ENCODE results near the gene HDAC9.

The HDAC9 gene

DNA sequence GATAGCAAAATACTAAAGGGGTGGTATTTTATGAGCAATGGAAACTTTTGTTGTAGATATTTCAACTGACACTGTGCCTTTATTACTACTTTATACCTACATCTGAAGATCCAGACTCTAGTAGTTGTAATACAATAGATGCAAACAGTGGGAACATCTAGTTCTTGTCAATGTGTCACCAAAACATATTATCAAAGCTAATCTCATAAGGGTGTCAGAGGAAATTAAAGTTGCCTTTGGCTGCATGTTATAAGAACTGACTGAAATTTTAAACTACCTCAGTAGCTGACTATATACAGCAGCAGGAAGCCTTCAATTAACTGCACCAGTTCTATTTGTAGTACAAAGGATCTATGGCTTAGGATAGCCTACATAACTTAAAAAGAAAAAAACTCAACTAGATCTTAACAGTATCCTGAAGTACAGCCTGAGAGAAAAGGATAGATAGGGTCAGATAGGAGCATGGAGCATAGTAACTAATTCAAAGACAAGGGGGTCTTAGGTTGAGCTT lies 30.9 kb downstream of the HDAC9 start:
- DNase-seq, result no peak

DNA sequence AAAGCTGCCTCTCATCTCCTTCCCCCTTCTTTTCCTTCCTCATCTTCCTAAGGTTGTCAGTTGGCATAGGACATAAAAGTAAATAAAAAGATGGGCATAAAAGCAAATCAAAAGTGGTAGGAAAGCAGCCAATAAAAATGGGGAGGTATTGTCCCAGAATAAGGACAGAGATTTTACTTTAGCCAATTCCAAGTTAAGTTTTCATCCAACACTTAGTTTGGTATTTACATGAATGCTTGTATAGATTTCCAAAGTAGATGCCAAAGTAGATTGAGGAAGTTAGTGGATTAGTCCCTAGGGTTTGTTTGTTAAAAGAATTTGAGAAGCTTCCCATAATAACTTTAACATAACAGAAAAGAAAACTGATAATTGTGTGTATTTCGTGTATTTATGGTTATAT lies 33.7 kb downstream of the HDAC9 start:
- DNase-seq, result no peak

DNA sequence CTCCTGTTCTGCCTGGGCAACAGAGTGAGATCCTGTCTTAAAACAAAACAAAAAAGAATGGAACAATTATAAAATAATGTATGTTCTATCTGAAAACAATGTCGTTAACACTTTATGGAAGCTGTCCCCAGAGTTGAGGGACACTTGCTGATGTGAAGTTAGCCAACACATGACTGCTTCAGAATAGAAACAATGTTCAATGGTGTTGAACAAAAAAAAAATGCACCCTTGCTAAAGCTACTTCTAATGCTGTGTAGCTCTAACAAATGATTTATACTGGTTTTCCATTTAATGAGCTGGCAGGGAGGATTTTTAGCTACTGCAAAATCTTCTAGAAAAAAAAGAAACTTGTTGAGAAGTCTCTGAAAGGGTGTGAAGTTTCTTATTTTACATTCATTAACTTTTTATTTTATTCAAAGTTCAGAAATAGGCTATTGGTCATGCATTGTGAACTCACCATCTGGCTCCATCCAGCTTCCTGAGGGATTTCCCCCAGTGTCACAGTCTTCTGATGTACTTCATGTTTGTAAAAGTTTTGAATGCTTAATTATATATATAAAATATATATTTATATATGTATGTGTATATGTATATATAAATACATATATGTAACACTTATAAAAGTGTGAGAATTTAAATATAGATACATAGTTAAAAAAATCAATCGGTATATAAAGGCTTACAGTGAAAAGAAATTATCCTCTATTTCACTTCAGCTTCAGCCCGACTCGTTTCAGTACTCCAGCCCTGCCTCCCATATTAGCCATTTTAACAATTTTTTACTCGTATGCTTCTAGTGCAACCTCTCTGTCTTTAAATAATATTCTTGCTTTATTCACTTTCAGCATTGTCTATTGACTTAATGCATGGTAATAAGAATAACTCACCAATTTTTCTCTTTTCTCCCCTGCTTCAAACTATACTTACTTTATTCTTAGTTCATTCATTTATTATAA lies 35.0 kb downstream of the HDAC9 start:
- DNase-seq, result no peak

DNA sequence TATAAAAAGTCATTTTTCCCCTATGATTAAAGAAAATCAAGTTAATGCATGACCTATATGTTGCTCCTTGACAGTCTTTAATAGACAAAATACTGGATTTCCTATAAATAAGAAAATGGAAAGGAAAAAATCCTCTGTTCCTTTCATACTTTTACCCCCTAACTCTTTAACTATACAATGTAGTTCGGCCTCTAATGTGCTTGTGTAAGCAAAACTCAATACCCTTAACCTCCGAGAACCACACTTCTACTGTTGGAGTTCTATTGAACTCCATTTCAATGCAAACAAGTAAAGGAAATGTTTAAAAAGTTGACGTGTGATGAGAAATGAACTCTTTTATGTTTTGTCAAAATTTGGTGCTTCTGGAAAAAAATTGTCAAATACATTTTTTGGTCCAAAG lies 36.0 kb downstream of the HDAC9 start:
- DNase-seq, result no peak

DNA sequence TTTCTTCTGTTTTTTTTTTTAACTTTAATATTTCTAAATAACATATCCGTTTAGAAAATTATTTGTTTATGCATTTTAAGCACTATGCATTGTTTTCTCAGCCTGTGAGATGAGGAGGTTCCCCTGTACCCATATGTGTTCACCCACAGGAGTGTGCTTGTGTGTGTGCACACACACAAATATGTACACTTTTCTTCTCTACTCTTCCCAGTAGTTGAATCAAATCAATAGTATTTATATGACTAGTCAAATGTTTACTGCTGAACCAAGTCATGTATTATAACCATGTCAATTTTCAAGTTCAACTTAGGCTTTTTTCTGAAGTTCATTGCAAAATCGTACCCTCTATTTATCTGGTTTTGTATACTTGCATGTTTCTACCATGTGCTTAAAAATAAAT lies 37.3 kb downstream of the HDAC9 start:
- DNase-seq, result no peak

DNA sequence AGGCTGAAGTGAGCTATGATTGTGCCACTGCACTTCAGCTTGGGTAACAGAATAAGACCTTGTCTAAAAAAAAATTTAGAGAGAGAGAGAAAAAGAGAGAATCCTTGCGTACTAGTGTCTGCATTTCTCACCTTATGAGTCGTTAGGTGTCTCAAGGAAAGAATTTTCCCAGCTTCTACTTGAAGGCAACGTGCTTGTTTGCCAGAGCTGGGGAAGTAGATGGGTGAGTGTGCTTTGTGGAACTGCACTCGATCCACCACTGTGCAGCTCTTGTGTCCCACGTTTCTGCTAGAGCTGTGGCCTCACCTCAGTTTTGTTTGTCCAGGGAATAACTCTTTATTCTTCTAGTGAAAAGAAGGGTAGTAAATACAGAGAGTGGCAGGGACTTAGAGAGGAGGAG lies 38.9 kb downstream of the HDAC9 start:
- no peak for DNase-seq

DNA sequence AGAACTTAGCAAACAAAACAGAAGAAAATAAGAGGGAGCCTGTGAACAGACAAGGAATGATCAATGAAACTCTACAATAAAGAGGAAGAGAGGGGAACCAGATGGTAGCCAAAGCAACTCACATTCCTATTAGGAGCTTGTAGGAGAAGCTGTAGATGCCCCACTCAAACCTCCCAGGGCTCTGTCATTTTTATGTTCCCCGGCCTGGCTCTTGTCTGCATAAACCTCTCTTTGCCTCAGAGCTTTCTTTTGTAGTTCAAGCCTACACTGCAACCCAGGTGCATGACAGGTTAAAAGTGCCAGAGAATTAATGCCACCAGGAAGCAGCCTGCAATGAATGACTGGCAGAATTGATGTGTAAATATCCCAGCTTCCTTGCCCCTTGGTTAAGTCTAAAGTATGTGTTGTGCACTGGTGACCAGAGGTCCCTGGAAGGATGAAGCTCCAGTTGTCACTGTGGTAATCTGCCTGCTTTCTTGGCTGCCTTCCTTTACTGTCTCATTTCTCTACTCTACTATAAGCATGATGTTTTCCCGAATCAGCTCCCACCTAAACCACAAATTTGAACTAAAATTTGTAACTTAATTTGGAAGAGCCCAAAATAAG lies 40.4 kb downstream of the HDAC9 start:
- no peak for DNase-seq

DNA sequence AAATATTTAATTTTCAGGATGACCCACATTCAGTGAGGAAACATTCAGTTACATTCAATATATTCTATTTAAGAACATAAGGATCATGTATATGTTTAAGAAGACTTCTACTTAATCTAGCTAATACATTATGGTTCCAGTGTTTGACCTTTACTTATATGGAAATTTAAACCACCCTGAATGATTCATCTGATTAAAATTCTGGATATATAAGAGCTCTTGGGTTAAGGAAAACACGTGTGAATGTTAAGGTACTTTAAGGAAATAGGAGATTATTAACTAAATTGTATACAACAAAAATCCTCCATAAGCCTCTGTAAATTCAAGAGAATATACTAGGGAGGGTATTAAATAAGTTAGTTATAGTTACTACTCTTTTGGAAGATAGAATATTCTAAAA lies 40.9 kb downstream of the HDAC9 start:
- DNase-seq, result no peak

DNA sequence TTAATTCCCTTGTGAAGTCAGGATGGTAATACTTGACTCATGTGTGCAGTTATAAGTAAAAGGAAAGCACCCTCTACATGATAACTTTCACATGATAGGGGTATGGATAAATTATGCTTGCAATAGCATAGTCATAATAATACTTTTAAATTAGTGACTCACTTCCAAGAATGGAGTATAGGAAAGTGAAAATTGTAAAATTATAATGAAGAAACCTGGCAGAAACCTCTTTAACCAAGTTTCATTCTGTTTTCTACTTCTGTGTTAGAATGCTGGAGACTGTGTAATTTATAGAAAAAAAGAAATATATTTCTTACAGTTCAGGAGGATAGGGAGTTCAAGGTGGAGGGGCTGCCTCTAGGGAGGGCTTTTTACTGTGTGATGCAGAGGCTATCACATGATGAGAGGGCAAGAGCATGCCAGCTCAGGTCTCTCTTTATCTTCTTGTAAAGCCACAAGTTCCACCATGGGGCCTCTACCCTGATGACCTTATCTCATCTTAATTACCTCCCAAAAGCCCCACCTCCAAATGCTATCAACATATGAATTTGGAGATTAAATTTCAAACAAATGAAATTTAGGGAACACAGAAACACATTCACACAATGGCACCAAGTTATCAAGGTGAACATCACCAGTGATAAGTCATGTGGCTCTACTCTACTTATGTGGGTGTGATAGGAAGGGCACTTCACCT lies 43.2 kb downstream of the HDAC9 start:
- DNase-seq, result no peak

DNA sequence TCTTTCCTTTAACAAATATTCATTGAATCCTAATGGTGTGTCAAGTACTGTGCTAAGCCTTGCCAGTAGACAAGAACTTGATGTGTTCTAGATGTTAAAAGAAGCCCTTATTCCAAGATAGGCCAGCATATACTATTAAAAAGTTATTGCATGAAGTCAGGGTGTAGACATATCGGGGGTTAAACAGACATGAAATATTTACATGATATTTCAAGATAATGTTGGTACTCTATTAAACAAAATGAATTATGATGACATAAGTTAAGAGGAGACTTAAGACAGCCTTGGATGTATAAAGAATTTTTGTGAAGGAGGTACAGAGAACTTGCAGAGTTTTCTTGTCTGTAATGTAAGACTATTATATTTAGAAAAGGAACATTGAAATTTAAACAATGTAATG lies 44.8 kb downstream of the HDAC9 start:
- no peak for DNase-seq

DNA sequence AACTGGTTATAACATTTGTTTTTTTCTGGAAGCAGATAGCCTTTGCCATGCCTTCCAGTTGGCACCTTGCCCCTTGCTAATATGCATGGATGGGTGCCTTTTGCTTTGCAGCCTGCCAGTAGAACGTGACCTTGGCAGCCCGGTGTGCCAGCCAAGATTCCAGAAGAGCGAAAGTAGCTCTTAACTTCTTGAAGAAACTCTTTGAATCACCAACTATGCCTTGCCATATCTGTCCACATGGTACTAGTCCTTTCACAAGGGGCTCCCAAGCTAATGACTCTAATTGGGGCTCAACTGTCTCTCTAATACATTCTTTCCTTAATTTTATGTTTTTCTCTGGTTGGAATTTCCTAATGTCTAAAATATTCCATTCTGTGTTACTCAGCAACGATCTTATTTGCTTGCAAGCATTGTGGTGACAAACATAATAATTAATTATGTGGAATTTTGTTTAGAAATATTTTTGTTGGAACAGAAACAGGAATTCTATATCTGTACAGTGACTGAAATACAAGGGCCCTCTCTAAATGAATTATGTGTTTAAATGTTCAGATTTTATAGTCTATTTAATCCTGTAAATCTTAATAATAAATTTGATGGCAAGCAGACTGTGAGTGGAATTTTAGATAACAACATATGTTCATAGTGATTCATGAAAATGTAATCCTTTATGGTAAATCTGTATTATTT lies 45.8 kb downstream of the HDAC9 start:
- DNase-seq, result peak; percentile 87

DNA sequence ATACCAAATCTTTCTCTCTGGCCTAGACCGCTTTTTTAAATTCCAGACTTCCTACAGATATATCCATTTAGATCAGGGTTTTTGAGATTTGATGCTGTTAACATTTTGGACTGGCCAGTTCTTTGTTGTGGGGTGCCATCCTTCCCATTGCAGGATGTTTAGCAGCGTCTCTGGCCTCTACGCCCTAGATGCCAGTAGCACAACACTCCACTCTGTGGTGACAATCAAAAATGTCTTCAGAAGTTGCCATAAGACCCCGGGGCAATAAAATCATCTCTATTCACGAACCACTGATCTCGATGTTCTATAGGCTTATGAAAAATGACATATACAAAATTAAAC lies 46.3 kb downstream of the HDAC9 start:
- no peak for DNase-seq

DNA sequence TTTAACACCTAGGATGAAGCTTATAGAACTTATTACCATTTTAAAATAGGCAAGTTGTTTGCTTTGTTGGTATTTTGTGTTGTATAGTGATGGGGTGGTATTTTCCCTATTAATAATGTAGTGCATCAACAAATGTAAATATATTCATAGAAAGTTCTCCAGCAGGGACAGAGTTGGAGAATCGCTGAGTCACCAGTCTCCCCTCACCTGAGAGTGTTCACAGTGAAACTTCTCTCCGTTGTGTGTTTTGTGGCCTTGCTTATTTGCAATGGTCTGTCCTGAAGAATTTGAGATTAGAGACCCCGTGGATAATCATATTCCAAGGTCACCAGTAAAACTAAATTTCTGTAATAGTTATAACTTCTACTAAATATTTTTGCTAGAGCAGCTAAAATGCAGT lies 51.0 kb downstream of the HDAC9 start:
- DNase-seq, result no peak

DNA sequence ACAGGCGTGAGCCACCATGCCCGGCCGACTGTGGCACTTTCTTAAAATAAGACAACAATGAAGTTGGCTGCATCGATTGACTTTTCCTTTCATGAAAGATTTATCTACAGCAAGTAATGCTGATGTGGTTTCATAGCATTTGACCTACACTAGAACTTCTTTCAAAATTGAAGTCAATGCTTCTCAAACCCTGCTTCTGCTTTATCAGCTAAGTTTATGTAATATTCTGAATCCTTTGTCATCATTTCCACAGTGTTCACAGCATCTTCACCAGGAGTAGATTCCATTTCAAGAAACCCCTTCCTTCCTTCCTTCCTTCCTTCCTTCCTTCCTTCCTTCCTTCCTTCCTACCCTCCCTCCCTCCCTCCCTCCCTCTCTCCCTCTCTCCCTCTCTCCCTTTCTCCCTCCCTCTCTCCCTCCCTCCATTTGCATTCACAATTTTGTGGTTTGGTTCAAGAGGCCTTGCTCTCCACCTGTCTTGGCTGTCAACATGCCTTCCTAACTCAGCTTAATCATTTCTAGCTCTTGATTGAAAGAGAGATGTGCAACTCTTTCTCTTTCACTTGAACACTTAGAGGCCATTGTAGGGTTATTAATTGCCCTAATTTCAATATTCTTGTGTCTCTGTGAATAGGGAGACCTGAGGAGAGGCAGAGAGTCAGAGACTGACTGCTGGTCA lies 52.1 kb downstream of the HDAC9 start:
- no peak for DNase-seq

DNA sequence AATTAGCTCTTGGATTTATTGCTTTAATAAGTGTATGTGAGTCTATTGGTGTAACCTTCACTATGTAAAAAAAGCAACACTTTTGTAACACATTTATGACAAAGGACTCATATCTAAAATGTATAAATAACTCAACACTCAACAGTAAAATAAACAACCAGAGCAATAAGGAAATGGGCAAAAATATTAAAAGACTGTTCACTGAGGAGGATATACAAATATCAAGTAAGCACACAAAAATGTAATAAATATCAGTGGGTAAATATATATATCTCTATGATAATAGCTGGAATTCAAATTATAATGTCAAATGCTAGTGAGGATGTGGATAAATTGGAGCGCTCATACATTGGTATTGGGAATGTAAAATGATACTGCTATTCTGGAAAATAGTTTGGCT lies 53.0 kb downstream of the HDAC9 start:
- DNase-seq, result no peak

DNA sequence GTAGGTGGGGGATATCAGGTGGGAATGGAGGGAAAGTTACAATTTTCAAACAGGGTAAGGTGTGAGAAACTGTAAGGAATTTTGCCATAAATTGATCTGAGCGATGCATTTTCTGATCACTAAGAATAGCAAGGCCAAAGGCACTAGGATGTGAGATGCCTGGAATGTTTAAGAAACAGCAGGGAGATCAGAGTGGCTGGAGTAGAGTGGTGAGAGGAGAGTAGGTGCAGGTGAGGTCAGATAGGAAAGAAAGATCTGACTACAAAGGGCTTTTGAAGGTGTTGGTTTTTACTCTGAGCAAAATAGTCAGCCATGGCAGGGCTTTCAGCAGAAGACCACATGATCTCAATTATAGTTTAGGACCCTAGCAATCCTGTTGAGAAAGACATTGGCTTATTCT lies 55.0 kb downstream of the HDAC9 start:
- no peak for DNase-seq

DNA sequence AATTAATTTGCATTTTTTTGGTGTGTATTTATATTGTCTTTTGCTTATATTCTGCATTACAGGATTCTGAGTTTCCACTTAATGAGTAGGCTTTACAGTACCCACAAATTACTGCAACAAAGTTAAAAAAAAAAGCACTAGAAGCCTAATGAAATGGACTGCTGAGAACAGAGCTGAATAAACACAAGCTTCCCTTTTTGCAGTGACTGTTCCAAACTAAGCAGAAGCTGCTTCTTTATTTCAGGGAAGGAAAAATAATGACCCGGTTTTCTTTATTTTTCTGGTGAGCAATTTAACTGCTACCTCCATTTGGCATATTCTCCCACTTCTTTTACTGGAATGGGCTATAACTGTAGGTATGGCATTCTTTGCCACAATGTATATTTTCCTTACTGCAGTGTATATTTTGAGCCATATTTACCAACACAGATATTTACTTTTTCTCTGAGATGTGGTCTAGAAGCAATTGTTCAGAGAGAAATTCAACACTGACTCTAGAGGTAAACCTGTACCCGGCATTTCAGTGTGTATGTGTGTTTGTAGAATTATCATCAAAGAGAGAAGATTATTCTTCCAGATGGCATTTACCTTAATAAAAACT lies 56.9 kb downstream of the HDAC9 start:
- no peak for DNase-seq

DNA sequence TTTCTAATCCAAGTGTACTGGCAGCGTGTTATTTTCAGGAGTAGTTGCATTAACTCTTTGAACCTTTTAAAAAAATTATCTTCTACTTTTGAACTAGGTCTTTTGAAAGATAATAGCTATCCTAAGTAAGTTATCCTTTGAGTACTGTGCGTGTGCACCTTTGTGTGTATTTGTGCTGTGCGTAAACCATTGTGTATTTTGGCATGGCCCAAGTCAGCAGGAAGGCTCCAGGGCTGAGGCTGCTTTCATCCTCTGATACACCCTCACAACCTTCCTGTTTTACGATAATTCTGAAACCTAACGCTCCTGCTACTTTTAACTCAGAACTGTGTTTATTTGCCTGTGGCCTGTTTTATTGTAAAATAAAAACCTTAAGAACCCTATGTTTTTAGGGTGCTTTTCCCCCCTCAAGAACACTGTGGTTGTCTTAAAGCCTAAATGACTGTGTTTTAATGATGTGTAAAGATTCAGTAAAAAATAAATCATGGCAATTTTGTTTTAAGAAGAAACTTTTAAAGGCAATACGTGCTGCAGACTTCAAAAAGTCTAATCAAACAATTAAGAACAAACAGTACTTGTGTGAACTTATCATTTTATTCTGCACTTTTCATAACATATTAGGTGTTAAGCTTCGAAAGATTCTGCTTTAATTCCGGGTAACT lies 57.5 kb downstream of the HDAC9 start:
- DNase-seq, result no peak

DNA sequence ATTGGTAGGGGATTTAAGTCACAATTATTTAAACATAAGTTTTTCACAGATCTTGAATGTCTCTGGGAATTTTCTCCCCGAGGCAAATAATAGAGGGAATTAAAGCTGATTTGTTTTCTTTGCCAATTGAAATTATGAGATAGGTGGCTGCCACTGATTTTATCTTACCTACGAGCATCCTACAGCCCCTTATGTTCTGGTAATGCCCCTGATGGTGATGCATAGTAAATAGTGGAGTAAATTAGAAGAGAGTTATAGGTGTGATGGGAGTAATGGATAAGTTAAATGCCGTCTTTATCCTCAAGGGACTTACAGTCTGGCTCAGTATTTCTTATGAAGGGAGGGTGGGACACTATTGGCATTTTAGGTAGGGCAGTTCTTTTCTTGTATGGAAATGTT lies 58.1 kb downstream of the HDAC9 start:
- DNase-seq, result no peak

DNA sequence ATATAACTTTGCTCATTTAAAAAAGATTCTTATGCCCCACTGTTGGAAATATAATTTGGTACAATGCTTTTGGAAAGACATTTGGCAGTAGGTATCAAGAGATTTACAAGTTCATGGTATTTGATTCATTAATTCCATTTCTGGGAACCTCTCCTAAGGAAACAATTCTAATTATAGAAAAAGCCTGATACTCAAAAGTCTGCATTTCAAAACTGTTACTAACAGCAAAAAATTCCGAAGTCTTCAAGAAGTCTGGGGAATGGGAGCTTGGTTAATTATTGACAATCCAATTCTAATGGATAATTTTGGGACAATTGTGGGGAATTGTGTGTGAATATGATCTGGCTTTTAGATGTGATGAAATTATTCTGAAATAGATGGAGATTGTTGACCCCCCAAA lies 59.6 kb downstream of the HDAC9 start:
- DNase-seq, result no peak

DNA sequence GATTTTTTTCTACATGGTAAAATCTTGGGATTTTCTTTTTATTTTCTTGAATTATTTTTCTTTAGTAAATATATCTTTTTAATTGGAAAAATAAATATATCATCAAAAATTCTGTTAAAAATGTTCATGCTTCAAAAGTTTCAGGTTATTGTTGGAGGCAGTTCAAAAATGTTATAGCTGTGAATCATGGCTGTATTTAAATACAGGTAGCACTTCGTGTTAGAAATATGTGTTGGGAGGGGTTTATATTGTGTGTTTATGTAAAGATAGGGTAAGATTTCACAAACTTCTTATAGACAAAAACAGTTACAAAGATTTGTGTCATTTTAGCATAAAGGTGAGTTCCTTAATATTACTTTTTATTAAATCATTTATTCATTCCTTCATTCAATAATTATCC lies 60.4 kb downstream of the HDAC9 start:
- no peak for DNase-seq

DNA sequence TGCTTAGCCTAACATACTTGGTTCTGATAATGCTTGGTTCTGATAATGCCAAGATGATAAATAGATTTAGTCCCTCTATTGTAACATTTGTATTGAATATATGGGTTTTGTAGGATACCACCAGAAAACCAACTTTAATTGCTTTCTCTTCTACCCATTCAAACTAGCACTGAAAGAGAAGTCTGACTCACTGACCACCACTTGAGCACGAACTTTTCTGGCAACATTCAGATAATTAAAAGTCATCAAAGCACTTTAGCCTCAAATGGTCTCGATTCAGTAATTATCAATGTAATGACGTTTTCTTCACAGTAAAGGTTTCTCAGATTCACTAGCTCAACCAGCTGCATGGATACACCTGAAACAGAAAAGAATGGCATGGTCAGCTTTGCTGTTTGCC lies 63.0 kb downstream of the HDAC9 start:
- peak; percentile 10 for DNase-seq
